CD4-positive, alpha-beta T cell treated with Interleukin-4 for 4 hours (primary cell): ENCODE results near the gene TSPAN1.
"Not testable (repeated sequence)": the region's sequence is repeated elsewhere in the genome, so short reads cannot be mapped to it uniquely, and the experiment has no call there.

ENCODE experiments used
- DNase-seq: peaks from one replicate; pipeline ENCODE4 v3.0.0-alpha.2; 2020

Gene TSPAN1

GRCh38 chr1:46220808-46221207 is 45.9 kb downstream of the TSPAN1 start:
- DNase-seq = no peak

GRCh38 chr1:46221749-46222148 is 46.9 kb downstream of the TSPAN1 start:
- DNase-seq = no peak

- DNase-seq = not testable (repeated sequence)
These were observed 48.2 kb downstream of the TSPAN1 start for GRCh38 chr1:46223055-46223454.

GRCh38 chr1:46223472-46223943 is 48.6 kb downstream of the TSPAN1 start:
- peak; percentile 60 for DNase-seq

- DNase-seq = no peak
These were observed 50.1 kb downstream of the TSPAN1 start for GRCh38 chr1:46224966-46225365.

- DNase-seq = not testable (repeated sequence)
These were observed 56.3 kb downstream of the TSPAN1 start for GRCh38 chr1:46231231-46231630.
